CD8-positive, alpha-beta memory T cell (primary cell): Measurements from ENCODE around the gene SLC26A11. TPM values are rescaled to one million over a fixed set of nuclear protein-coding genes. Genes with fewer than 3 reads are reported as not detected.

Source experiments
- CTCF ChIA-PET: fragments of 350-600 bp; sonication (Branson Sonifier 250); formaldehyde crosslinking; loops from one replicate; lab custom pipeline; 2021; ENCODE audit warnings: antibody characterized with exemption; lab: Charles Lee
- POLR2A ChIA-PET: fragments of 350-600 bp; sonication (Branson Sonifier 250); formaldehyde crosslinking; loops from one replicate; lab custom pipeline; 2021; ENCODE audit warnings: antibody characterized with exemption; lab: Charles Lee
- DNase-seq, 5 donors: peaks; one replicate each; pipeline versions ENCODE4 v3.0.0 to v3.0.0-alpha.2; 2020 to 2022; ENCODE audit warnings: mixed read lengths in 1 of 5
- H3K27ac ChIP-seq: one replicate; pipeline ENCODE4 v1.7.0; 2013; ENCODE audit warnings: low read depth, mild to moderate bottlenecking, low read length, moderate library complexity
- H3K27me3 ChIP-seq: 2 replicates; pipeline ENCODE4 v1.7.0; 2013; ENCODE audit warnings: low read length, mild to moderate bottlenecking; ENCODE audit not compliant: insufficient read depth, poor library complexity, severe bottlenecking
- H3K36me3 ChIP-seq: 2 replicates; pipeline ENCODE4 v1.7.0; 2013; ENCODE audit warnings: mild to moderate bottlenecking, low read length, moderate library complexity; ENCODE audit not compliant: insufficient read depth
- H3K4me1 ChIP-seq: 2 replicates; pipeline ENCODE4 v1.7.0; 2013; ENCODE audit warnings: mild to moderate bottlenecking, low read length, moderate library complexity; ENCODE audit not compliant: insufficient read depth
- H3K4me3 ChIP-seq: 2 replicates; pipeline ENCODE4 v1.7.0; 2013; ENCODE audit warnings: mild to moderate bottlenecking, low read length
- H3K9me3 ChIP-seq: 2 replicates; pipeline ENCODE4 v1.7.0; 2013; ENCODE audit warnings: mild to moderate bottlenecking, low read length
- H3K27ac Mint-ChIP-seq, 8 donors: one replicate each; pipeline ENCODE4 v1.8.0; 2020 to 2021; ENCODE audit warnings: mixed read lengths in 8 of 8, mild to moderate bottlenecking in 6 of 8, inconsistent platforms in 3 of 8, moderate library complexity in 3 of 8
- H3K27me3 Mint-ChIP-seq, 2 donors: one replicate each; pipeline ENCODE4 v1.8.0; 2020 to 2021; ENCODE audit warnings: mixed read lengths in 2 of 2, mild to moderate bottlenecking in 1 of 2, moderate library complexity in 1 of 2
- H3K36me3 Mint-ChIP-seq, 3 donors: one replicate each; pipeline ENCODE4 v1.8.0; 2020 to 2021; ENCODE audit warnings: mixed read lengths in 3 of 3, inconsistent platforms in 1 of 3, mild to moderate bottlenecking in 1 of 3
- H3K4me1 Mint-ChIP-seq, 3 donors: one replicate each; pipeline ENCODE4 v1.8.0; 2020 to 2021; ENCODE audit warnings: mixed read lengths in 3 of 3, inconsistent platforms in 1 of 3, mild to moderate bottlenecking in 1 of 3
- H3K4me3 Mint-ChIP-seq, 7 donors: one replicate each; pipeline ENCODE4 v1.8.0; 2020 to 2021; ENCODE audit warnings: mixed read lengths in 7 of 7, mild to moderate bottlenecking in 6 of 7, moderate library complexity in 4 of 7, inconsistent platforms in 2 of 7
- H3K9me3 Mint-ChIP-seq, 5 donors: one replicate each; pipeline ENCODE4 v1.8.0; 2020 to 2022; ENCODE audit warnings: mixed read lengths in 5 of 5, mild to moderate bottlenecking in 3 of 5, moderate library complexity in 2 of 5, inconsistent platforms in 1 of 5
- polyA plus RNA-seq: library from polyadenylated mRNA; unstranded; fragments of 300-500 nt; fragmentation: Illumina TruSeq; gene quantifications from one replicate; pipeline ENCODE4 v1.2.3, GENCODE V29; 2021
- total RNA-seq, 2 experiments: library from RNA; stranded (reverse); gene quantifications; one replicate each; pipeline ENCODE4 v1.2.3, GENCODE V29; 2021

The SLC26A11 gene
- total and polyA plus RNA-seq, 3 experiments from 2014 or later: 7.0 to 19.6 (median 18.1) TPM

DNA sequence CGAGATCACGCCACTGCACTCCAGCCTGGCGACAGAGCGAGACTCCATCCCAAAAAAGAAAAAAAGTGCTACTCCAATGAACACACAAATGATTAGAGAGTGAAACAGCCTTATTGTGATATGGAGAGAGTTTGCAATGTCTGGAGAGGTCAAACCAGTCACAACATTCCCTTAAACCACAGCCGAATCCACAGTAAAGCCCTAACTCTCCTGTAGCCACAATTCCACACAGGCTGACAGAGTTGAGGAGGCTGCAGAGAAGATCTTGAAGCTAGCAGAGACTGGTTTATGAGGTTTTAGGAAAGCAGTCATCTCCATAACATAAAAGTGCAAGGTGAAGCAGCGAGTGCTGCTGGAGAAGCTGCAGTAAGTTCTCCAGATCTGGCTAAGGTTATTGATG is 47.2 kb downstream of the SLC26A11 start:
- POLR2A ChIA-PET: no interaction called here

GRCh38 chr17:80268427-80268826 is 48.2 kb downstream of the SLC26A11 start:
- POLR2A ChIA-PET: interaction anchor here (0.6 kb wide), 1 partner anchor 13 kb away, joined by 4 read pairs; no protein-coding TSS in a partner anchor

More for the DNA sequence above, 47.2 kb downstream of the SLC26A11 start:
- CTCF ChIA-PET: no interaction called here
- H3K27me3 ChIP-seq: no peaks in the 10 kb centered on the region
- Mint-ChIP-seq H3K27ac (peak overlapping the region in 6 of 8 donors; percentile 44 to 84 (median 64)), H3K27me3 (peaks cover 0 to 3% of the 10 kb centered on the region in 2 donors), H3K4me3 (peak overlapping the region; percentile 20 to 96 (median 53)), H3K36me3 (peaks cover 9 to 31% (median 12%) of the 10 kb centered on the region in 3 donors), H3K9me3 (no peaks in the 10 kb centered on the region), H3K4me1 (peaks cover 32 to 37% (median 36%) of the 10 kb centered on the region in 3 donors)
- H3K4me3 ChIP-seq: no peak overlapping the region
- no peaks in the 10 kb centered on the region for H3K9me3 ChIP-seq
- no peak overlapping the region for H3K27ac ChIP-seq
- peaks cover 73% of the 10 kb centered on the region for H3K4me1 ChIP-seq
- DNase-seq: no peak
- H3K36me3 ChIP-seq: peaks cover 31% of the 10 kb centered on the region

GRCh38 chr17:80269405-80269807 is 49.2 kb downstream of the SLC26A11 start:
- DNase-seq: no peak
- peaks cover 9 to 45% (median 12%) of the 10 kb centered on the region in 3 donors for H3K36me3 Mint-ChIP-seq
- peaks cover 0 to 2% of the 10 kb centered on the region in 2 donors for H3K27me3 Mint-ChIP-seq
- peaks cover 39% of the 10 kb centered on the region for H3K36me3 ChIP-seq
- H3K4me3 ChIP-seq: no peak overlapping the region
- no peaks in the 10 kb centered on the region for H3K9me3 ChIP-seq
- H3K4me3 Mint-ChIP-seq: no peak overlapping the region
- no peak overlapping the region for H3K27ac Mint-ChIP-seq
- POLR2A ChIA-PET: no interaction called here
- CTCF ChIA-PET: no interaction called here
- no peaks in the 10 kb centered on the region for H3K27me3 ChIP-seq
- H3K4me1 ChIP-seq: peaks cover 84% of the 10 kb centered on the region
- no peak overlapping the region for H3K27ac ChIP-seq
- H3K4me1 Mint-ChIP-seq: peaks cover 41 to 45% (median 42%) of the 10 kb centered on the region in 3 donors
- no peaks in the 10 kb centered on the region for H3K9me3 Mint-ChIP-seq

More at GRCh38 chr17:80268427-80268826, 48.2 kb downstream of the SLC26A11 start:
- no peak overlapping the region for H3K27ac Mint-ChIP-seq
- peaks cover 75% of the 10 kb centered on the region for H3K4me1 ChIP-seq
- no peak overlapping the region for H3K4me3 ChIP-seq
- peaks cover 39% of the 10 kb centered on the region for H3K36me3 ChIP-seq
- CTCF ChIA-PET: no interaction called here
- peaks cover 37 to 41% (median 37%) of the 10 kb centered on the region in 3 donors for H3K4me1 Mint-ChIP-seq
- no peaks in the 10 kb centered on the region for H3K9me3 ChIP-seq
- H3K27me3 ChIP-seq: no peaks in the 10 kb centered on the region
- peaks cover 9 to 39% (median 12%) of the 10 kb centered on the region in 3 donors for H3K36me3 Mint-ChIP-seq
- DNase-seq: no peak
- H3K27ac ChIP-seq: no peak overlapping the region
- peaks cover 0 to 3% of the 10 kb centered on the region in 2 donors for H3K27me3 Mint-ChIP-seq
- H3K4me3 Mint-ChIP-seq: no peak overlapping the region
- no peaks in the 10 kb centered on the region for H3K9me3 Mint-ChIP-seq

DNA sequence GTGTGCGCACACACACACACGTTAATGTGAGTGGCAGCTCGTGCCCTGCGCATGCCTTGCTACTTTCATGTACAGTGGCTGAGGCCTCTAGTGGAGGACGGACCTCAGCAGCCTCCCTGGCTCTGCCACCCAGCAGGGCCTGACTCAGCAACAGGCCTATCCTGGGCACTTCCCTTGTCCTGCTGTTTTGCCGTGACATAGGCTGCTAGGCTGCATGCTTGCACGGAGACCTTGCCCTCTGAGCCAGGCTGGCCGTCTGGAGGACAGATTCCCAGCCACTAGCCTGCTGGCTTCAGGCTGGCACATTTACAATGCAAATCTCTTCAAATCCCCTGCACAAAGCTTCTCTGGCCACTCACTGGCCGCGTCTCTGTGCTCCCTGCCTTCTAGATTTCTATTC is 49.9 kb downstream of the SLC26A11 start:
- peaks cover 42% of the 10 kb centered on the region for H3K36me3 ChIP-seq
- Mint-ChIP-seq H3K4me3 (no peak overlapping the region), H3K9me3 (no peaks in the 10 kb centered on the region), H3K27ac (peak overlapping the region in 5 of 8 donors; percentile 12 to 90 (median 72)), H3K4me1 (peaks cover 37 to 42% (median 38%) of the 10 kb centered on the region in 3 donors), H3K36me3 (peaks cover 8 to 43% (median 9%) of the 10 kb centered on the region in 3 donors), H3K27me3 (no peaks in the 10 kb centered on the region)
- no peak overlapping the region for H3K27ac ChIP-seq
- H3K4me1 ChIP-seq: peaks cover 83% of the 10 kb centered on the region
- CTCF ChIA-PET: no interaction called here
- POLR2A ChIA-PET: interaction anchor here (0.5 to 1.5 kb wide), 2 partner anchors 8 to 23 kb away, joined by 4 to 5 read pairs; no protein-coding TSS in a partner anchor
- no peaks in the 10 kb centered on the region for H3K9me3 ChIP-seq
- H3K4me3 ChIP-seq: no peak overlapping the region
- no peak for DNase-seq
- no peaks in the 10 kb centered on the region for H3K27me3 ChIP-seq

DNA sequence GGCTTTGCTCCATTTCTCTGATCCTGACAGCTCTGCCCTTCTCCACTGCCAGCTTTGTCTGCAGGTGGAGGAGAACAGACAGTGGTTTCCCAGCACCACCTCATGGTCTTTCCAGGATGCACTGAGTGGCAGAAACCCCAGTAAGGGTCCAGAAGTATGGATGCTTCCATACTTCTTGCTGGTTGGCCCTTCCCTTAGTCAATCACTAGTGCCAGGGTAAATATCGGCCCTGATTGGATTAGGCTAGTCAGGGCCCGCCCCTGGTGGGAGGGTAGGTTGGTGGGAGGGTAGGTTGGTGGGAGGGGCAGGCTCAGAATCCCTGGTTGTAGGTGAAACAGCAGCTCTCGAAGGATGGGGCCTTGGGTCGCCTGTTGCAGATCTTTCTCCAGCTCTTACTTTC is 50.6 kb downstream of the SLC26A11 start:
- Histone ChIP-seq H3K27me3 (no peaks in the 10 kb centered on the region), H3K27ac (no peak overlapping the region), H3K4me1 (peaks cover 77% of the 10 kb centered on the region), H3K4me3 (no peak overlapping the region), H3K36me3 (peaks cover 44% of the 10 kb centered on the region), H3K9me3 (no peaks in the 10 kb centered on the region)
- CTCF ChIA-PET: no interaction called here
- POLR2A ChIA-PET: interaction anchor here (1.5 kb wide), 1 partner anchor 9 kb away, joined by 5 read pairs; no protein-coding TSS in a partner anchor
- peaks cover 33 to 38% (median 37%) of the 10 kb centered on the region in 3 donors for H3K4me1 Mint-ChIP-seq
- H3K27me3 Mint-ChIP-seq: no peaks in the 10 kb centered on the region
- peak overlapping the region in 4 of 7 donors; percentile 41 to 63 (median 59) for H3K4me3 Mint-ChIP-seq
- H3K27ac Mint-ChIP-seq: peak overlapping the region in 7 of 8 donors; percentile 76 to 99 (median 86)
- no peaks in the 10 kb centered on the region for H3K9me3 Mint-ChIP-seq
- DNase-seq: peak in 3 of 5 donors; percentile 15 to 43 (median 20)
- H3K36me3 Mint-ChIP-seq: peaks cover 5 to 42% (median 9%) of the 10 kb centered on the region in 3 donors

DNA sequence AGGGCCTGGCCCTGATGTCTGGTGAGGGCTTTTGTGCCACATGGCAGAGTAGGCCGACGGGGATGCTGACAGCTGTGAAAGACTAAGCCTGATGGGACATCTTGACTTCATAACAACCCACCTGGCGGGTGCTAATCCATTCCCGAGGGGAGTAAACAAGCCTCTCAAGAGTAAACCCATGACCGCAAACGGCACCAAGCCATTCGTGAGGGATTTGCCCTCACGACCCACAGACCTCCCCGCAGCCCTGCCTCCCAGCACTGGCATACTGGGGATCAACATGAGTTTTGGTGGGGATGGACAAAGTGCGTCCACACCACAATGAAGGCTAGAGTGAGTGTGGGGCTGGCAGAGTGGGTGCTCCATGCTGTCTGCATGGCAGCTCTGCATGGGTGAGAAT is 52.1 kb downstream of the SLC26A11 start:
- peaks cover 3 to 46% (median 11%) of the 10 kb centered on the region in 3 donors for H3K36me3 Mint-ChIP-seq
- peaks cover 36 to 41% (median 38%) of the 10 kb centered on the region in 3 donors for H3K4me1 Mint-ChIP-seq
- Histone ChIP-seq H3K27me3 (no peaks in the 10 kb centered on the region), H3K4me1 (peaks cover 64% of the 10 kb centered on the region), H3K9me3 (no peaks in the 10 kb centered on the region), H3K27ac (no peak overlapping the region), H3K4me3 (no peak overlapping the region), H3K36me3 (peaks cover 44% of the 10 kb centered on the region)
- CTCF ChIA-PET: interaction anchor here (1.6 kb wide), 1 partner anchor 76 kb away, joined by 5 read pairs; no protein-coding TSS in a partner anchor
- DNase-seq: no peak
- no peaks in the 10 kb centered on the region for H3K27me3 Mint-ChIP-seq
- POLR2A ChIA-PET: no interaction called here
- H3K27ac Mint-ChIP-seq: peak overlapping the region; percentile 50 to 85 (median 80)
- H3K4me3 Mint-ChIP-seq: peak overlapping the region in 4 of 7 donors; percentile 23 to 75 (median 55)
- H3K9me3 Mint-ChIP-seq: no peaks in the 10 kb centered on the region

GRCh38 chr17:80274331-80274730 is 54.1 kb downstream of the SLC26A11 start:
- no peak overlapping the region for H3K27ac ChIP-seq
- peaks cover 44% of the 10 kb centered on the region for H3K4me1 ChIP-seq
- Mint-ChIP-seq H3K36me3 (peaks cover 3 to 59% (median 8%) of the 10 kb centered on the region in 3 donors), H3K4me1 (peaks cover 34 to 55% (median 40%) of the 10 kb centered on the region in 3 donors), H3K9me3 (no peaks in the 10 kb centered on the region), H3K27ac (peak overlapping the region; percentile 41 to 91 (median 86)), H3K4me3 (peak overlapping the region in 4 of 7 donors; percentile 47 to 83 (median 56)), H3K27me3 (no peaks in the 10 kb centered on the region)
- H3K9me3 ChIP-seq: no peaks in the 10 kb centered on the region
- H3K27me3 ChIP-seq: no peaks in the 10 kb centered on the region
- H3K36me3 ChIP-seq: peaks cover 36% of the 10 kb centered on the region
- H3K4me3 ChIP-seq: no peak overlapping the region
- ChIA-PET CTCF (interaction anchor here (0.8 kb wide), 1 partner anchor 10 kb away, joined by 4 read pairs; no protein-coding TSS in a partner anchor), POLR2A (interaction anchor here (0.6 kb wide), 1 partner anchor 8 kb away, joined by 3 read pairs; no protein-coding TSS in a partner anchor)
- no peak for DNase-seq

DNA sequence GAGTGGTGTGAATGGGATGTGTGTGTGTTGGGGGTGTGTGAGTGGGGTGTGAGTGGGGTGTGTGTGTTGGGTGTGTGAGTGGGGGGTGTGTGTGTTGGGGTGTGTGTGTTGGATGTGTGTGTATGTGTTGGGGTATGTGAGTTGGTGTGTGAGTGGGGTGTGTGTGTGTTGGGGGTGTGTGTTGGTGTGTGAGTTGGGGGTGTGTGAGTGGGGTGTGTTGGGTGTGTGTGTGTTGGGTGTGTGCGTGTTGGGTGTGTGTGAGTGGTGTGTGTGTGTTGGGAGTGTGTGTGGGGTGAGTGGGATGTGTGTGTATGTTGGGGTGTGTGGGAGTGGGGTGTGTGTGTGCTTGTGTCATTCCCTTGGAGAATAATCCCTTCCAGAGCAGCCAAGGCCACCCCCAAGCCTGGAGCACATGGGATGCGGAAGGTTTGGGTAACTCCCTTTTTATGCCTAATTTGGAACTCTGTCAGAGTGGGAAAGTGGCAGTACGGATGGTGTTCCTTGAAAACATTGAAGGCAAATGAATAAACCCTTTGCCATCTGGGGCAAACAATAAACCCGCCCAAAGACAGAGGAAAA is 54.7 kb downstream of the SLC26A11 start:
- Mint-ChIP-seq H3K27me3 (no peaks in the 10 kb centered on the region), H3K36me3 (peaks cover 3 to 66% (median 8%) of the 10 kb centered on the region in 3 donors), H3K27ac (peak overlapping the region in 5 of 8 donors; percentile 27 to 80 (median 40)), H3K9me3 (no peaks in the 10 kb centered on the region), H3K4me3 (peak overlapping the region in 1 of 7 donors; percentile 5), H3K4me1 (peaks cover 40 to 61% (median 41%) of the 10 kb centered on the region in 3 donors)
- ChIA-PET CTCF (interaction anchor here (0.8 kb wide), 1 partner anchor 56 kb away, joined by 3 read pairs; no protein-coding TSS in a partner anchor), POLR2A (no interaction called here)
- H3K36me3 ChIP-seq: peaks cover 30% of the 10 kb centered on the region
- H3K27me3 ChIP-seq: no peaks in the 10 kb centered on the region
- DNase-seq: no peak
- peaks cover 38% of the 10 kb centered on the region for H3K4me1 ChIP-seq
- H3K4me3 ChIP-seq: no peak overlapping the region
- H3K9me3 ChIP-seq: no peaks in the 10 kb centered on the region
- no peak overlapping the region for H3K27ac ChIP-seq
